ENCODE data around the gene EXOC4.
"Not testable (repeated sequence)": the region's sequence is repeated elsewhere in the genome, so short reads cannot be mapped to it uniquely, and the experiment has no call there.

Gene EXOC4

GRCh38 chr7:133623721-133624120 is 370.8 kb downstream of the EXOC4 start:
- no peak for DNase-seq (ENCODE audit: low read depth in 2 of 2)

DNA sequence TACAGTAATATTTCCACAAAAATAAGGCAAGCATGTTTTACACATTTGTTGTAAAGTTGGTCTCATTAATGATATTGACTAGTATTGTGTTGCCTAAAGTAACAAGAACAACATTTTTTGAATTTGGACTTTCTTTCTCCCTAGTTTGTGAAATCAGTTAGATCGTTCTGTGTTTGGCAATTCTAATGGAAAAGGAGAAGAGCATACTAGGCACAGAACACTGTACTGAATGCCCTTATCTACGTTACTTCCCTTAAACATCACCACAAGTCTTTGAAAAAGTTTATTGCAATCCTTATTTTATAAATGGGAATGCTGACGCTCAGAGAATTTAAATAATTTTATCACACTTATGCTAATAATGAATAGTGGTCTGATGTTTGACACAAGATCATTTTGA is 372.2 kb downstream of the EXOC4 start:
- DNase-seq (ENCODE audit: low read depth in 2 of 2) = no peak

DNA sequence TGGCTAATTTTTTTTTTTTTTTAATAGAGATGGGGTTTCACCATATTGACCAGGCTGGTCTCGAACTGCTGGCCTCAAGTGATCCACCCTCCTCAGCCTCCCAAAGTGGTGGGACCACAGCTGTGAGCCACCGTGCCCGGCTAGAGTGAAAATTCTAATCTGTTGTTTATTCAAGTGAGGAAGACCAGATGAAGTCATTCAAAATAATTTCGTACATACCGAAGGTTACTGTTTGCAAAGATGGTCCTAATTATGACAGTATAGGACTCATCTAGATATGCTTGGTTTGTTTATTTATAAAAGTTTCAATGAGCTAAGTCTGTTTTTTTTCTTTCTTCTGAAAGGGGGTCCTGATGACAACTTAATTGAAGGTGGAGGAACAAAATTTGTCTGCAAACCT is 376.8 kb downstream of the EXOC4 start:
- DNase-seq (ENCODE audit: low read depth in 2 of 2) = peak; percentile 37 to 47

- DNase-seq (ENCODE audit: low read depth in 2 of 2) = no peak
These were observed 380.2 kb downstream of the EXOC4 start for GRCh38 chr7:133633055-133633454.

GRCh38 chr7:133635541-133635940 is 382.7 kb downstream of the EXOC4 start:
- no peak for DNase-seq (ENCODE audit: low read depth in 2 of 2)

DNA sequence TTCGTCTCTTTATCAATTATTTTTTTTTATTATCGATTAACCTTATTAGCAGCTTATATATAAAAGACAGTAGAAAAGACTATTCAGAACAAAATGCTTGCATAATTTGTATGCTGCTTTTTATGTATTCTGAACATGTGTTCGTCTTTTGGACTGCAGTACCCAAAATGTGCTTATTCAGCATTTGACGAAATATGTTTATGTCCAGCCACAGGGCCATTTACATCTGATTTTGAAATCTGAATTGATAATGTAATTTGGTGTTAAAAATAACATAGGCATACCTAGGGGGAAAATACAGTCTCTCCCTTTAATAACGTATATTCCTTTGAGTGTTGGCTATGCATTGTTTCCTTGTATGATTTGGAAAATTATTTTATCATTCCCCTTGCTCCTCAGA is 386.0 kb downstream of the EXOC4 start:
- DNase-seq (ENCODE audit: low read depth in 2 of 2) = no peak

GRCh38 chr7:133641436-133641835 is 388.6 kb downstream of the EXOC4 start:
- no peak for DNase-seq (ENCODE audit: low read depth in 2 of 2)

DNA sequence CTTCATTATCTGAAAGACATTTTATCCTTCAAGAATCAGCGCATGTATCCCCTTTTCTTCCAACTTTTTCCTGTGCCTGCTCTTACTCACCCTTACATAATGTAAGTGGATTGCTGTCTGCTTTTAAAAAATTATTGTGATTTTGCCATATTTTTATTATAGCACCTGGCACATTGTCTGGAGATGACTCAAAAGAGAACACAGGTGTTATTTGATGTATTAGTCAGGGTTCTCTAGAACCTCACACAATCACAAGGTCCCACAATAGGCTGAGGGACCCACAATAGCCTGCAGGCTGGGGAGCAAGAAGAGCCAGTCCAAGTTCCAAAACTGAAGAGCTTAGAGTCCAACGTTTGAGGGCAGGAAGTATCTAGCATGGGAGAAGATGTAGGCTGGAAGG is 390.0 kb downstream of the EXOC4 start:
- DNase-seq (ENCODE audit: low read depth in 2 of 2) = no peak

DNA sequence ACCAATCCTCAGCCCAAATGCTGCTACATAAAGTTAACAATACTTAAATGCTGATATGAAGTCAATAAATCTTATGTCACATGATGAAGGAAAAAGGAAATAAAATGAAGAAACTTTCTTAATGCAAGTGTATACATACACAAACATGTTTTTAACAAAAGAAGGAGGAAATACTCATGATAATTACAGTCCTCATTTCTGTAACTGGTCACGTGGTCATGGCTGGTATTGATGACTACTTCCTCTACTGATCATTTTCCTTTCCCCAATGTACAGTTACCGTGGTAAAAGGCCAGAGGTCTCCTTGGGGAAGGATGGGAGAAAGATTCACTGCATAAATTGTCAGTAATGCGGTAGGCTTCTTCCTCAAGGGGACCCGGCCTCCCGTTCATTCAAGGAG is 390.8 kb downstream of the EXOC4 start:
- DNase-seq (ENCODE audit: low read depth in 2 of 2) = not testable (repeated sequence)

DNA sequence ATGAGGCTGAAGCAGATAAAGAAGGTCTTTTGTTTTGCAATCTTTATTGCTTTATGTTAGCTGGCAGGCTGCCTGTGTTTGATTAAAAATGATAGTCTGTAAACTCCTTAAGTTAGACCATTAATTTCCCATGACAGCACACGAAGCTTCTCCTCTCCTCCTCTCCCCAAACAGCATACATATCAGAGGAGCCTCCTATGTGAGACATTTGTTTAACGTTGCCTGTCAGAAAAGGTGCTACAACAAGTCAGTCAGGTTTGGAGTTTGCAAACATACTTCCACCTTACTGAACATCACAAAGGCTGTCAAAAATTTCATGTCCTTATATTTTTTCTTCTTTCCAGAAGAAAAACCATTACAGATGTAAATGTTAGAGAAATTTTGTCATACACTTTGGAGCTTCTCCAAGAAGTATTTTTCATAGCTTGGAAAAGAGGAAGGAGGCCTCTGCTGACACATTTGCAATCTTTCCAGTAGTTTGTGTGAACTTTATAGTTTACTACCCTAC is 393.1 kb downstream of the EXOC4 start:
- DNase-seq (ENCODE audit: low read depth in 2 of 2) = no peak

GRCh38 chr7:133646472-133647315 is 393.8 kb downstream of the EXOC4 start:
- no peak for DNase-seq (ENCODE audit: low read depth in 2 of 2)

- DNase-seq (ENCODE audit: low read depth in 2 of 2) = no peak
These were observed 396.7 kb downstream of the EXOC4 start for GRCh38 chr7:133649593-133649992.

DNA sequence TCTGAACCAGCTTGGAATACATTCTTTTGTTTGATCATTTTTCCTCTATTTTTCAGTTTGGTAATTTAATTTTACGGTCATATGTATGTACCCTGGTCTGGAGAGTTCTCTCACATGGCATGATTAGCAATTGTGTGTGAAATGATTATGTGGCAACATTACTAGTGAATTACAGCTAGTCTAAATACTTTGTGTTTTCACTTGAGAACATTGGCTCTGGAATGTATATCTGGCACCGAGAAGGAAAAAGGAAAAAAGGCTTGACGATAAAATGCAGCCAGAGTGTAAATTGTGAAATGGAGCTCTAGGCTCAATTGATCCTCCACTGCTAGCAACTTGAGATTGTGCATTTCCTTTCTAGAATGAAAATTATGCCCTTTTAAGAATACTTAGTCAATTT is 397.2 kb downstream of the EXOC4 start:
- DNase-seq (ENCODE audit: low read depth in 2 of 2) = peak; percentile 53 to 61

GRCh38 chr7:133650487-133651300 is 397.8 kb downstream of the EXOC4 start:
- no peak for DNase-seq (ENCODE audit: low read depth in 2 of 2)

DNA sequence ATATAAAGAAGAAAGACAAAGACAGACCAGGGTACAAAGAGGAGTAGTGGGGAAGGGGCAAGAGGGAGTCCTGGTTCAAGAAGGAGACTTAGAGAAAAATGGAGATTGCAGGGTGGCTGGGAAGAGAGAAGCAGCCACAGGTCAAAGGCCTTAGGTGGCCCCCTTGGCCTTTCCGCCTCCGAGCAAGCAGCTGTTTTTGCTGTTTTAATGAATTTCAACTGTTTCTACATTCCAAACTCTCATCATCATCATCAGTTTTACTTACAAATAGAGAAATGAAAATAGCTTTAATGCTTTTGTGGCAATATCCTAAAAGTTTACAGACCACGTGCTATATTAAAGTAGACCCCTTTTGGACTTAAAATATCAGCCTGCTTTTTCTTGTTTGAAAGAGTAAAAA is 399.7 kb downstream of the EXOC4 start:
- DNase-seq (ENCODE audit: low read depth in 2 of 2) = no peak

GRCh38 chr7:133654547-133654946 is 401.7 kb downstream of the EXOC4 start:
- DNase-seq (ENCODE audit: low read depth in 2 of 2) = no peak

DNA sequence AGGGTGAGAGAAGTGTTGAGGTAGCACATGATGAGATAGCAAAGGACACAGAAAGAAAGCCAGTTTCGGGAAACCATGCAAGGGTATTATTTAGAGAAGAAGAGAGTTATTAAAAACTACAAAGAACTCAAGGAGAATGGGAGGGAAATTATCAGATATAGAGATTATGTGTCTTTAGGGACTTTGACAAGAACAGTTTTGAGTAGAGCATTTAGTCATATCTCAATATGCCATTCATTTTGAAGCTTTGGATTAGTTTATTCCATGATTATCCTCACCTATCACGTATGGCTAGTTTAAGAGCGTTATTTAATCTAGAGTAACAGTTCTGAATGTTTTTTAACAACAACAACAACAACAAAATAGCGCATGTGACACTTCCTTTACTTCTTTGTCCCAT is 409.4 kb downstream of the EXOC4 start:
- DNase-seq (ENCODE audit: low read depth in 2 of 2) = no peak

DNA sequence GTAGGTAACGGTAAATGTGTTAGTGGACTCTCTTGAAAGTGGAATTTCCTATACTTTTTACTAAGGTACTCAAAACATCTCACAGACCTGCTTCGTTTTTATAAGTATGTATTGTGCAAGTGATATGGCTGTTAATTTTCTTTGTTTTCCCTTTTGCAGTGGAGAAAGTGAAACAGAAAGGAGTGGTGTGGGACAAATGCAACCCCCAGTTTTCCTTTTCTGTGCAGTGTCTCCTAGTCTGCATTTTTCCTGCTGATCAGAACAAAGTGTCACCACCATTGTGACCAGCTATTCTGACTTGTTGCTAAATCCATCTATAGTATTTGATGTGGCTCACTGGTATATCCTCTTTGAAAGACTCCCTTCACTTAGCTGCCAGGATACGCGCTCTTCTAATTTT is 410.0 kb downstream of the EXOC4 start:
- no peak for DNase-seq (ENCODE audit: low read depth in 2 of 2)

DNA sequence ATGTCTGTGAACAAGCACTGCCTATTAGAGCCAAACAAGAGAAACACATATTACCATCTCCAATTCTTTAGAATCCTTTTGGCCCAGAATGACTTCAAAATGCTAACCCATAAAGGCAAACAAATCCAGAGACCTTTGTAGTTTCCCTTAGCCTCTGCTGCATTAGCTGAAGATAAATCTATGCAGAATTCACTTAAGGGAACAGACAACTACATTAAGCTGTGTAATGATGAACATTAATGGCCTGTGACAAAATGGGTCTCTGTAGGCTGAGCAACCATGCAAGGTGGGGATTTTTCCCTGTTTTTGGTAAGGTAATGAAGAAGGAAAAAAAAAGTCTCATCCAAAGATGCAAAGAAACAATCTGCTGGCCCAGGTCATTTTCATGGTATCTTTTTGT is 411.6 kb downstream of the EXOC4 start:
- no peak for DNase-seq (ENCODE audit: low read depth in 2 of 2)

DNA sequence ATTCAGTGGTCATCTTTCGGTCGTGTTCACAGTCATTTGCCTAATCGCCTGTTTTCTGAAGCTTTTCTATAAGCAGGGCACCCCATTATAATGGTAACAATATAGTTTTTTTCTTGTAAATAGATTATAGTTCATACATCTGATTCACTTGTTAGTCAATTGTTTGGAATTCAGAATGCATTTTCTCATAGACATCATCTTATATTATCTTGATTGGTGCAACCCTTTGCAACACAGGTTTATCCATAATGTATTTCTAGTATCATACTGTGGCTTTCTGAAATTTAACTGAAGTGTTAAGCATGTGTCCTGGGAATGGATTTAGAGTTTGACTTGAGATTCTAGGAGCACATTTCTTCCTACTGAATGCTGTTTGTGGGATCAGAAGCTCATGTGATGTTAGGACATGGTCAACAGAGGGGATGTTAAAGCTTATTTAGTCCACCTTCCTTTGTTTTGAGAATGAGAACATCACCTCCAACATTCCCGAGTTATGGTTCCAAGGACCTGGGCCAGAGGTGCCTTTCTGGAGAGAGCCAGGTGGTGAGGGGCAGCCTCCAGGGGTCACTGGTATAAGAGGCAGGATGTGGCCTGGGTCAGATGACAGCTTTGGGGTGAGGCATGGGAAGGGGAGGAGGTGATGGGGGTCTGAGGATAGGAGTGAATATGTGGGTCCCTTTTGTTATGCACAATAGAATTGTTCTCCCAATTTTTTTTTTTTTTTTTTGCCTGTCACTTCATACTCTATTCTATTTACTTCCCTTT is 415.6 kb downstream of the EXOC4 start:
- DNase-seq (ENCODE audit: low read depth in 2 of 2) = no peak

DNA sequence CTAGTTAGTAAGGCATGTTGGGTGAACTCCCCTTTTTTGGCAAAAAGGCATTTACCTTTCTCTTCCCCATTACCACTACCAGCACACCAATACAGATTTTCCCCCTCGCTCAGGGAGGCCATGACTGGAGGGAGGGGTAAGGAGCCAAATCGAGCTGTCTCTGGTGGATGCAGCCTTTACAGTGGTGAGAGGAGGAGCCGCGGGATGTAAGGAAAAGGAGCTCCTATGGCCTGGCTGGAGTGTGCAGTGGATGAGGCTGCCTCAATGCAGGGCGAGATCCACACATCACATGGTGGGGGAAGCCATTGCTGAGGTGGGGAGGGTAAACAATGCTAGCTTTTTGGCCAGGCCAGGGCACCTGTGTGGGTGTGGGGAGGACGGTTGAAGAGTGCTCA is 416.2 kb downstream of the EXOC4 start:
- DNase-seq (ENCODE audit: low read depth in 2 of 2) = no peak

GRCh38 chr7:133670250-133670649 is 417.4 kb downstream of the EXOC4 start:
- no peak for DNase-seq (ENCODE audit: low read depth in 2 of 2)
